ENCODE data around the gene SLC2A4. TPM values are rescaled to one million over a fixed set of nuclear protein-coding genes. Genes with fewer than 3 reads are reported as not detected.
"Not testable (repeated sequence)": the region's sequence is repeated elsewhere in the genome, so short reads cannot be mapped to it uniquely, and the experiment has no call there.

The SLC2A4 gene
- total RNA-seq, 1 donor from 2014 or later = 0.23 TPM

- H3K4me3 ChIP-seq (ENCODE audit: low read depth, low read length) = no peak within 1 kb of the TSS
- DNase-seq (ENCODE audit: low read depth) = no peak
- no peak for TF ChIP-seq CTCF (conservative IDR thresholded peaks at IDR 0.05; ENCODE audit: low read depth, low read length)
Observed at GRCh38 chr17:7336240-7337175, 55.0 kb downstream of the SLC2A4 start, which contains the start of gene ACAP1. Gene ACAP1 (plus strand): TSS chr17:7336529. CDS start chr17:7336735, 206 bp downstream.

- not testable (repeated sequence) for DNase-seq (ENCODE audit: low read depth); H3K4me3 ChIP-seq (ENCODE audit: low read depth, low read length)
Observed at GRCh38 chr17:7337600-7337999, 56.1 kb downstream of the SLC2A4 start.

Other genes starting within 250 kb of the SLC2A4 start
- gene SLC16A13, start 245.7 kb upstream of the SLC2A4 start, total RNA-seq = 3.1 and 4.1 TPM in 2 replicates
- gene SLC16A11, start 237.6 kb upstream of the SLC2A4 start, total RNA-seq = not detected in 2 replicates
- not detected in 2 replicates for gene CLEC10A, start 201.5 kb upstream of the SLC2A4 start, total RNA-seq
- gene ASGR2, start 166.9 kb upstream of the SLC2A4 start, total RNA-seq = not detected in 2 replicates
- gene ASGR1, start 102.3 kb upstream of the SLC2A4 start, total RNA-seq = 0.72 and 5.1 TPM in 2 replicates
- 2.6 and 7.8 TPM in 2 replicates for gene DLG4, start 61.9 kb upstream of the SLC2A4 start, total RNA-seq
- gene ACADVL, start 61.8 kb upstream of the SLC2A4 start, total RNA-seq = 320 and 573 TPM in 2 replicates
- gene DVL2, start 47.2 kb upstream of the SLC2A4 start, total RNA-seq = 46.5 and 68.0 TPM in 2 replicates
- 27.1 and 42.8 TPM in 2 replicates for gene PHF23, start 42.3 kb upstream of the SLC2A4 start, total RNA-seq
- 298 and 570 TPM in 2 replicates for gene GABARAP, start 39.3 kb upstream of the SLC2A4 start, total RNA-seq
- 36.4 and 58.5 TPM in 2 replicates for gene CTDNEP1, start 30.0 kb upstream of the SLC2A4 start, total RNA-seq
- gene ELP5, start 29.5 kb upstream of the SLC2A4 start, total RNA-seq = 37.0 and 54.8 TPM in 2 replicates
- gene CLDN7, start 19.2 kb upstream of the SLC2A4 start, total RNA-seq = 105 and 200 TPM in 2 replicates
- 0.14 and 0.35 TPM in 2 replicates for gene YBX2, start 12.9 kb downstream of the SLC2A4 start, total RNA-seq
- gene EIF5A, start 25.9 kb downstream of the SLC2A4 start, total RNA-seq = 353 and 817 TPM in 2 replicates
- gene GPS2, start 33.6 kb downstream of the SLC2A4 start, total RNA-seq = 91.5 and 104 TPM in 2 replicates
- 13.4 and 19.3 TPM in 2 replicates for gene NEURL4, start 47.6 kb downstream of the SLC2A4 start, total RNA-seq
- gene ACAP1, start 54.8 kb downstream of the SLC2A4 start, total RNA-seq = 0.81 and 1.4 TPM in 2 replicates
- gene KCTD11, start 70.4 kb downstream of the SLC2A4 start, total RNA-seq = 9.8 and 12.3 TPM in 2 replicates
- not detected in 2 replicates for gene TMEM95, start 73.4 kb downstream of the SLC2A4 start, total RNA-seq
- gene TNK1, start 99.4 kb downstream of the SLC2A4 start, total RNA-seq = 5.4 and 7.3 TPM in 2 replicates
- 33.0 and 59.0 TPM in 2 replicates for gene PLSCR3, start 112.8 kb downstream of the SLC2A4 start, total RNA-seq
- 134 and 163 TPM in 2 replicates for gene TMEM256, start 122.4 kb downstream of the SLC2A4 start, total RNA-seq
- gene NLGN2, start 126.1 kb downstream of the SLC2A4 start, total RNA-seq = 2.5 and 10.3 TPM in 2 replicates
- not detected in 2 replicates for gene SPEM1, start 138.6 kb downstream of the SLC2A4 start, total RNA-seq
- not detected in 2 replicates for gene SPEM2, start 143.9 kb downstream of the SLC2A4 start, total RNA-seq
- gene SPEM3, start 147.1 kb downstream of the SLC2A4 start, total RNA-seq = not detected in 2 replicates
- gene TMEM102, start 153.7 kb downstream of the SLC2A4 start, total RNA-seq = 24.6 and 25.0 TPM in 2 replicates
- gene FGF11, start 157.8 kb downstream of the SLC2A4 start, total RNA-seq = 0.51 and 11.5 TPM in 2 replicates
- 21.3 and 30.7 TPM in 2 replicates for gene CHRNB1, start 163.3 kb downstream of the SLC2A4 start, total RNA-seq
- gene ZBTB4, start 197.9 kb downstream of the SLC2A4 start, total RNA-seq = 17.9 and 24.6 TPM in 2 replicates
- not detected in 2 replicates for gene SLC35G6, start 199.7 kb downstream of the SLC2A4 start, total RNA-seq
- 30.3 and 30.5 TPM in 2 replicates for gene POLR2A, start 202.6 kb downstream of the SLC2A4 start, total RNA-seq